Measurements from ENCODE around the gene RTL10. TPM values are rescaled to one million over a fixed set of nuclear protein-coding genes. Genes with fewer than 3 reads are reported as not detected.

RTL10 gene
- total RNA-seq, 2 experiments from 2014 or later = 18.7 to 23.1 TPM

DNA sequence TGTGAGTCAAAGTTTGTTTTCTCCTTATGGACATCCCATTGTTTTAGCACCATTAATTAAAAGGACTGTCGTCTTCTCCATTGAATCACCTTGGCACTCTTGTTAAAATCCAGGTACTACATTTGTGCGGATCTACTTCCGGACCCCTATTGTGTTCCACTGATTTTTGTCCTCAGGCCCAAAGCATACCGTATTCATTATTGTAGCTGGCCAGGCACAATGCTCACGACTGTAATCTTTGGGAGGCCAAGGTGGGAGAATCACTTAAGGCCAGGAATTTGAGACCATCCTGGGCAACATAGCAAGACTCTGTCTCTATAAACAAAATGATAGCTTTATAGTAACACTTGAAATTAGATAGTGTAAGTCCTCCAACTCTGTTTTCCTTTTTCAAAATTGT is 8.9 kb upstream of the RTL10 start:
- H3K27ac Mint-ChIP-seq = no peak overlapping the region
- H3K4me1 Mint-ChIP-seq = no peaks in the 10 kb centered on the region
- no peaks in the 10 kb centered on the region for H3K27me3 Mint-ChIP-seq
- H3K4me3 Mint-ChIP-seq = no peak overlapping the region
- H3K36me3 Mint-ChIP-seq = no peaks in the 10 kb centered on the region
- no peaks in the 10 kb centered on the region for H3K9me3 Mint-ChIP-seq
- no peak for DNase-seq

DNA sequence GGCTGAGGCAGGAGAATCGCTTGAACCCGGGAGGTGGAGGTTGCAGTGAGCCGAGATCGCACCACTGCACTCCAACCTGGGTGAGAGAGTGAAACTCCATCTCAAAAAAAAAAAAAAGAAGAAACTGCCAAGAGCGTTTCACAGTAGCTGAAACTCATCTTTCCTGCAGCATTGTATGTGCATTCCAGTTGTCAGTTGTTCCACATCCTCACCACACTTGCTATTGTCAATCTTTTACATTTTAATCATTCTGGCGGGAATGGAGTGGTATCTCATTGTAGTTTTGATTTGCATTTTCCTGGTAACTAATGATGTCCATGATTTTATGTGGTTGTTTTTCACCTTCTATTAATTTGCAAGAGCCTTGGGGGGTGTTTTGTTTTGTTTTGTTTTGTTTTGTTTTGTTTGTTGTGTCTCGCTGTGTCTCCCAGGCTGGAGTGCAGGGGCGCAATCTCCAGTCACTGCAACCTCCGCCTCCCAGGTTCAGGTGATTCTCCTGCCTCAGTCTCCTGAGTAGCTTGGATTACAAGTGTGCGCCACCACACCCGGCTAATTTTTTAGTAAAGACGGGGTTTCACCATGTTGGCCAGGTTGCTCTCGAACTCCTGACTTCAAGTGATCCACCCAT is 8.1 kb upstream of the RTL10 start:
- no peaks in the 10 kb centered on the region for H3K9me3 Mint-ChIP-seq
- no peak for DNase-seq
- H3K4me3 Mint-ChIP-seq = no peak overlapping the region
- H3K36me3 Mint-ChIP-seq = peaks cover 2% of the 10 kb centered on the region
- no peak overlapping the region for H3K27ac Mint-ChIP-seq
- H3K4me1 Mint-ChIP-seq = peaks cover 2% of the 10 kb centered on the region
- H3K27me3 Mint-ChIP-seq = no peaks in the 10 kb centered on the region

DNA sequence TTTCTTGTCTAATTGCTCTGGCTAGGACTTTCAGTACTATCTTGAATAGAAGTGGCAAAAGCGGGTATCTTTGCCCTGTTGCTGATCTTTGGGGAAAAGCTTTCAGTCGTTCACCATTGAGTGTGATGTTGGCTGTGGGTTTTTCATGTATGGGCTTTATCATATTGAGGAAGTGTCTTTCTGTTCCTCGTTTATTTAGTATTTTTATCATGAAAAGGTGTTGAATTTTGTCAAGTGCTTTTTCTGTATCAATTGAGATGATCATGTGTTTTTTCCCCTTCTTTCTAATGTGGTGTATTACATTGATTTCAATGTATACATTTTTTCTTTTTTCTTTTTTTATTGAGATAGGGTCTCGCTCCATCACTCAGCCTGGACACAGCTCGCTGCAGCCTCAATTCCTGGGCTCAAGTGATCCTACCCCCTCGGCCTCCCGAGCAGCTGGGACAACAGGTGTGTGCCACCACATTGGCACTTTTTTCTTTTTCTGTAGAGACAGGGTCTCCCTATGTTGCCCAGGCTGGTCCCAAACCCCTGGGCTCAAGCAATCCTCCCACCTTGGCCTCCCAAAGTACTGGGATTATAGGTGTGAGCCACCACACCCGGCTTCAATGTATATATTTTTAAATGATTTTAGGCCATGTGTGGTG is 5.3 kb upstream of the RTL10 start:
- Mint-ChIP-seq H3K4me1 (peaks cover 11% of the 10 kb centered on the region), H3K27me3 (no peaks in the 10 kb centered on the region), H3K9me3 (no peaks in the 10 kb centered on the region), H3K27ac (no peak overlapping the region), H3K4me3 (no peak overlapping the region), H3K36me3 (peaks cover 15% of the 10 kb centered on the region)
- DNase-seq = no peak

DNA sequence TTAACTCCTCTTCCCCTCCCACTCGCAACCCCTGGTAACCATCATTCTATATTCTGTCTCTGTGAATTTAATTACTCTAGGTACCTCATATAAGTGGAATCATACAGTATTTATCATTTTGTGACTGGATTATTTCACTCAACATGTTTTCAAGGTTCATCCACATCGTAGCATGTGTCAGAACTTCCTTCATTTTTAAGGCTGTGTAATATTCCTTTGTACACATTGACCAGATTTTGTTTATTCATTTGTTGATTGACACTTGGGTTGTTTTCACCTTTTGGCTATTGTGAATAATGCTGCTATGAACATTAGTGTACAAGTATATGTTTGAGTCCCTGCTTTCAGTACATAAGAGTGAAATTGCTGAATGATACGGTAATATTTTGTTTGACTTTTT is 2.7 kb upstream of the RTL10 start:
- peak overlapping the region; percentile 49 for H3K27ac Mint-ChIP-seq
- DNase-seq = no peak
- H3K9me3 Mint-ChIP-seq = no peaks in the 10 kb centered on the region
- H3K4me3 Mint-ChIP-seq = no peak overlapping the region
- H3K4me1 Mint-ChIP-seq = peaks cover 24% of the 10 kb centered on the region
- peaks cover 28% of the 10 kb centered on the region for H3K36me3 Mint-ChIP-seq
- H3K27me3 Mint-ChIP-seq = no peaks in the 10 kb centered on the region

DNA sequence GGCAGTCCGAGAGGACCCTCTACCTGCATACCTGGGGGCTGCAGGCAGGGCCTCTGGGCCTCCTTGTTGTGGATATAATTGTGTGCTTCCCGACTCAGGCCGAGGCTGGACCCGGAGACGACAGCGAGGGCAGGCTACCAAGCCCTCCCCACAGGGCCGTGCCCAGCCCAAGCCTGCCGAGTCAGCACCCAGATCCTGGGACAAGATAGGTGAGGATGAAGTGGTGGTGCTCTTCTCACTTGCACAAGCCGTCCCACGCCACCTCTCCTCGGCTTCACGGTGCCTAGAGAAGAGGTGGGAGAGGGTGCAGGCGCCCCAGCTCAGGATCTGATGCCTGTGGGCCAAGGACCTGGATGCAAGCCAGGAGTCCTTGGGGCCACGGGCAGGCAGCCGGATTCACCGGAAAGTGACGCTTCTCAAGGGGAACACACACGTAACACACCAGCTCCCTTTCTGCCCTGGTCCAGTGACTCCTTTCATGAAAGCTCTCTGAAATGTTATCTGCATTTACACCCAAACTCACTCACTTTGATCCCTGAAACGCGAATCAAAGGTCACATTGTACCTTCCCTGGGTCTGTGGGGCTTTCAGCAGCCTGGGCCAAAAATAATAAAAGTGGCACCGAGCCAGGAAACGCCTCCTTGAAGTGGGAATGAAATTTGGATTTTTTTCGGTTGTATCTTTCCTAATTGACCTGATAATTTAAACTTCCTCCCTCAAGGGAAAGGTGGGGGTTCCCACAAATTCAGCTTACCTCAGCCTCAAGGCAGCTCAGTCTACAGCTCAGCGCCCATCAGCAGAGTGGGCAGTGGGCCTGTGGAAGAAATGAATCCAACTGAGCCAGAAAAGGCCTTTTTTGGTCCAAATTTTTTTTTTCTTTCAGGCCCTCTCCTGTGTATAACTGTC is 1.1 kb upstream of the RTL10 start:
- Mint-ChIP-seq H3K27ac (peak overlapping the region; percentile 96), H3K9me3 (no peaks in the 10 kb centered on the region), H3K27me3 (no peaks in the 10 kb centered on the region), H3K4me1 (peaks cover 28% of the 10 kb centered on the region), H3K36me3 (peaks cover 34% of the 10 kb centered on the region), H3K4me3 (peak overlapping the region; percentile 96)
- peak; percentile 69 for DNase-seq

DNA sequence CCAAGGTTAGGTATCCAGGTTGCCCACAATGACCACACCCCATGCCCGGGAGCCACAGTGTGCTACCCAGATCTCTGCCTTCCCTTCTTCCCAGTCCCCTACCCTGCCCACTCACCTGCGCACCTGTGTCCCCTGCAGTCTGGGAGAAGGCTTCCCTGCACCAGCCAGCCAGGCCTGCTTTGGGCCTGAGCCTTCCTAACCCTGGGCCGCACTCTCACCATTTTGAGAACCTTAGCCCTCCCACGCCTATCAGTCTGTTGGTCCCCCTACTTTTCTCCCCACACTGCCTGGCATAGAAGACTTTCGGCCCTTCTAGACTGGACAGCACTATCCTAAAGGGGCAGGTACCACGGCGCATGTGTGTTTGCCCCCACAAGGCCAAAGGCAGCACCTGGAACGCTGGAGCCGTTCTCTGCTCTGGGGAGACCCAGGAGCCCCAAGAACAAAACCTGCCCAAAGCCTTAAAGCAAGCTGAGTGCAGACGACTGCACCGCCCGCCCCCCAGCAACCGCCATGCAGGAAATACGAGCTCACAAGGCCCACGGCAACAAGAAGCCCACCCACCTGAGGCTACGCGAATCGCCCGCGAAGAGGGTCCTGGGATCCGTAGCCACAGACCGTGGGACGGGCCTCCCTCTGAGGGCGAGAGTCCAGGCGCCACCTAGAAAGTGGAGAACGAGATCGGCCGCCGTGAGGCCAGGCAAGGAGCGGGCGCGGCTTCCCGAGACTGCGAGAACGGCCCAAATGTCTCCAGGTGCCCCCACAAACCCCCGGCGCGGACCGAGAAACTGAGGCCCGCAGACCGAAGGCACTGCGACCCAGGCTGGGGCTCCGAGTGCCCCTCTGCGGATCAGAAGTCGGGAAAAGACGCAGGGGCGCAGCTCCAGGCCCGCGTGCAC is 546 bp downstream of the RTL10 start:
- Mint-ChIP-seq H3K4me3 (peak overlapping the region; percentile 96), H3K9me3 (no peaks in the 10 kb centered on the region), H3K36me3 (peaks cover 39% of the 10 kb centered on the region), H3K4me1 (peaks cover 39% of the 10 kb centered on the region), H3K27me3 (no peaks in the 10 kb centered on the region), H3K27ac (peak overlapping the region; percentile 96)
- peak; percentile 28 for DNase-seq

DNA sequence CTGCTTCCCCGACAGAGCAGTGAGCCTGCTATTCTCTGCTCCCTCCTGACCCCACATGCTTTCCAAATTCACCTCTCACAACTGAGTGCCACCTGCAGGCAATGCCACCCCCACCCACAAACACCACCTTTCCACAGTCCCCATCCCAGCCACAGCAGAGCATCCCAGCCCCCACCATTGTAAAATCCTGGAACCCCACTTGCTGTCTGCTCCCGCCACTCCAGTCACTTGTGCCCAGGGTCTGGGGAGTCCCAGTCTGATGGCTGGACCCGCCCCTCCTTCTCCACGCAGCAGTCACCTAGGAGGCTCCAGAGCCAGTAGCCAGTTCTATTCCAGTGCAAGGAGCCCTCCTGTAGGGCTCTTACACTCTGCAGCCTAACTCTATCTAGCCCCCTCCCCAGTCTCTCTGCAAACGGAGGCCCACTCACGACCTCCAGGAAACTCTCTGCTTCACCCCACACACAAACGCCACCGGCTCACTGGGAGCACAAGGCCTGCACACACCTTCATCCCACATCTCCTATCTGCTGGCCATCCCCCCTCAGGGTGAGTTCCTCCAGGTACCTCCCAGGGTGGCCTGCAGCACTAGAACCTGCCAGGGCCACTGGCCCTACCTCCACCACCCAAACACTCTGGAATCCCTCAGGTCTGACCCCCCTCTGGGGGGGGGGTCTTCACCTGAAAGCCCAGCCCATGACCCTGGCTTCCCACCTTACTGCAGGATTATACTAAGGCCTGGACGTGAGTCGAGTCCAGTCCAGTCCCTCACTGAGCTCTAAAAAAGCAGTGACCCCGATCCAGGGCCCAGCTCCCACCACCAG is 1.4 kb downstream of the RTL10 start:
- no peaks in the 10 kb centered on the region for H3K27me3 Mint-ChIP-seq
- H3K4me3 Mint-ChIP-seq = peak overlapping the region; percentile 96
- H3K4me1 Mint-ChIP-seq = peaks cover 39% of the 10 kb centered on the region
- H3K27ac Mint-ChIP-seq = peak overlapping the region; percentile 96
- peaks cover 40% of the 10 kb centered on the region for H3K36me3 Mint-ChIP-seq
- no peaks in the 10 kb centered on the region for H3K9me3 Mint-ChIP-seq
- no peak for DNase-seq

DNA sequence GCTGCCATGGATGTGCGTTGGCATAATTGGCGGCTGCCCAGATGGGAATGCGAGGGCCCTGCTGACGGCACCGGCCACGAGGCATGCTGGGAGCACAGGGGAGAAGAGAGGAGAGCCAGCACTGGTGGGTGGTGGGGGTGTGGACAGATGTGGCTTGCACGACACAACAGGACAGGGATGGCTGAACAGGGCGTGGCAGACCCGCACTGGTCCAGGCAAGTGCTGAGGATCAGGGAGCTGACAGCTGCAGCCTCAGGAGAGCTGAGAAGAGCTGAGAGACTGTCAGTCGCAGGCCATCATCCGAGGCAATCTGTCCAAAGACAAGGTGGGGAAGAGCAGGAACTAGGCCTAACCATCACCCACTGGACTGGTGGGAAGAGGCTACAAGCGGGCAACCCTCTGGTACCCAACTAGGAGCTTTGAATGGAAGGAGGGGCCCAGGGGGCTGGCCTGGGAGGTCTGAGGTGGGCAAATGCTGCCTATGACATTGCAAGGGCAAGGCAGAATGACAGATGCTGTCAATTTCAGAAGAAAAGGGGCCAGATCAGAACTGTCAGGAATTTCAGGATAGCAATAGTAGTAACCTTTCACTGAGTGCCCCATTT is 2.4 kb downstream of the RTL10 start:
- no peaks in the 10 kb centered on the region for H3K9me3 Mint-ChIP-seq
- H3K36me3 Mint-ChIP-seq = peaks cover 44% of the 10 kb centered on the region
- no peak overlapping the region for H3K27ac Mint-ChIP-seq
- H3K27me3 Mint-ChIP-seq = no peaks in the 10 kb centered on the region
- peak overlapping the region; percentile 96 for H3K4me3 Mint-ChIP-seq
- peaks cover 35% of the 10 kb centered on the region for H3K4me1 Mint-ChIP-seq
- no peak for DNase-seq

DNA sequence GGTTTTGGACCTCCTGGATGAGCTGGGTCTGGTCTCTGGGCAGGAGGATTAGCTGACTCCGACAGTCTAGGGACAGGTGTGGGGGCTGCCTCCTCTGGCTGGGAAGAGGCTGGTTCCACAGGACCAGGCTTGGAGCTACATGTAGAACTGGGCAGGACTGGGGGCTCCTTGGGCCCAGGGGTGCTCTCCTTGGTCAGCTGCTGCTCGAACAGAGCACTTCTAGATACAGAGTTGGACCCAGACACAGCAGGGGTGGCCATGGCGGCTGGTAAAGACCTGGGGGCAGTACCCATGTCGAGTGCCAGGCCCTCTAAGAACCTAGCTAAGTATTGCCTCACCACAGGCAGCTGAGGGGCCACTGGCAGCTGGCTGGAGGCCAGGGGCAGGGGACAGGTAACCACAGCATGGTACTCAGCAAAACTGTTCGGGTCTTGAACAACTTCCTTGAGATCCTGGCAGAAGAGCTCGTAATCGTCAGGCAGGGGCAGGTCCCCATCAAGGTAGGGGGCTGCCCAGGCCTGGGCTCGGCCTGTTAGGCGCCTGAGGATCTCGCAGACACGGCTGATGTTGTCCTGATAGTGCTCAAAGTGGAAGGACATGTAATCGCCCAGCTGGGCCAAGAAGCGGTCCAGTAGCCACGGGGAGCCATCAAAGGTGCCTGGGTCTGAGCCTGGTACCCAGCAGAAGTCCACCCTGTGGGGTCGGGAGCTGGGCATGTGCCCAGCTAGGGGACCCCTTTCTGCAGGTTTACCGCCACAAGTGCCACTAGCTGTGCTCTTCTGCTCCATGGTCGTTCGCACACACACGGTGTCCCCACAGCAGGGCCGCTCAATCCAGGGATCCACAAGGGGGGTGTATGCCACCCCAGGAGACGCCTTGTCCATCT is 3.1 kb downstream of the RTL10 start:
- H3K4me1 Mint-ChIP-seq = peaks cover 28% of the 10 kb centered on the region
- H3K27me3 Mint-ChIP-seq = no peaks in the 10 kb centered on the region
- no peak overlapping the region for H3K27ac Mint-ChIP-seq
- DNase-seq = no peak
- peak overlapping the region; percentile 2 for H3K4me3 Mint-ChIP-seq
- no peaks in the 10 kb centered on the region for H3K9me3 Mint-ChIP-seq
- H3K36me3 Mint-ChIP-seq = peaks cover 43% of the 10 kb centered on the region

DNA sequence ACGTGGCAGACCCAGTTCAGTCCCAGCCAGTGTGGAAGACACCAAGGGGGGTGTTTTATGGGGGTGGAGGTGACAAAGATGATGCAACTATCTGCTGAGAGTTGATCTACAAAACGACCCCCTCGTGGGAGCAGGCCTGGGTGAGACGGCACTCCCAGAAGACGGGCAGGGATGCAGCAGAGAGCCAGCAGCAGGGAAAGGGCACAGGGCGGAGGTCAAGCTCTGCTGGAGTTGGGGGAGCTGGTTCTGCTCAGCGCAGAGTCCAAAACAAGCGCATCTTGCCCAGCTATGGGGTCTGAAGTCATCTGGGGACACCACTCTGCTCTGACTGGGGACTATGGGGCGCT is 3.9 kb downstream of the RTL10 start:
- Mint-ChIP-seq H3K9me3 (no peaks in the 10 kb centered on the region), H3K27me3 (no peaks in the 10 kb centered on the region), H3K4me1 (peaks cover 31% of the 10 kb centered on the region), H3K4me3 (no peak overlapping the region), H3K27ac (peak overlapping the region; percentile 75), H3K36me3 (peaks cover 39% of the 10 kb centered on the region)
- no peak for DNase-seq

DNA sequence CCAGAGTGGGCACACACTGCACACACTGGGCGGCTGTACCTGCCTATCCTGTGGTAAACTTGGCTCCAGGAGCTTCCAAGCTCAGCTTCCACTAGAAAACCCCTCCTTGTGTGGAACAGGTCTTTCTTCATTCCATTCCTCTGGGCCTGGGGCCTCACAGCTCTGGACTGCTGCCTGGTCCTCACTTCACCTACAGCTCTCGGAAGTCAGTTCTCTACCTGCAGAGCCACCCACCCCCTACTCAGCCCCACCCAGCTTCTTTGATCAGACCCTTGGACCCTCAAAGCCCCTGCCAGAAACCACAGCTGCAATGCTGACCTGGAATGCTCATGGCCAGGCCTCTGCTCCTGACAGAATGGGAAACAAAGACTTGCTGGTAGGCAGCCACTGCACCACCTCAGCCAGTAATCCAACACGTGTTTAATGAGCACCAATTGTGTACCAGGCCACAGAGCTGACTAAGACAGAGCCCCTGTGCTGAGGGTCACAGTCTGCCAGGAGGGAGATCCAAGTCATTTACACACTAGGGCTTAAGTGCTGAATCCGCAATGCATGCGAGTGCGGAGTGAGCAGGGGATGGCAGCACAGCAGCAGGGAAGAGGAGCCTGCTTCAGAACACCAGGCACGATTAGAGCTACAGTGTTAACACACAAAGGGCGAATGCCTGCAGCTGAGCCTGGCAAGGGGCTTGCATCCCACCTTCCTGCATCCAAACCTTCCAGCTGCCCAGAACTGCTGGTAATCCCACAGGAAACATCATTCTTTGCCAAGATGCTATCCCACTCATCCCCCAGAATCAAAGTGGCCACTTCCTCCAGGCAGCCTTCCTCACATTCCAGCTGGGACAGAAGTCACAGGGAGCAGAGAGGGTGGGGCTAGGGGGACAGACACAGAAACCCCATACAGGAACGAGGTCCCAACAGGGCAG is 4.6 kb downstream of the RTL10 start:
- Mint-ChIP-seq H3K36me3 (peaks cover 39% of the 10 kb centered on the region), H3K4me3 (no peak overlapping the region), H3K9me3 (no peaks in the 10 kb centered on the region), H3K27ac (peak overlapping the region; percentile 75), H3K27me3 (no peaks in the 10 kb centered on the region), H3K4me1 (peaks cover 33% of the 10 kb centered on the region)
- DNase-seq = no peak

All from activated naive CD8-positive, alpha-beta T cell treated with anti-CD3 and anti-CD28 coated beads for 36 hours (primary cell).